Activated T-cell treated with anti-CD3 and anti-CD28 coated beads, Interleukin-2, amount 50 U/mL, for 4 hours (primary cell): ENCODE measurements around the gene RAVER1. TPM values are rescaled to one million over a fixed set of nuclear protein-coding genes. Genes with fewer than 3 reads are reported as not detected.
A peak's percentile ranks its signal among the peaks of the same experiment; 100 is the strongest.

Experiments used
- ATAC-seq, 2 donors: fragments of 200-7000 bp; cut with Tn5 transposase; one replicate each; pipeline ENCODE4 v1.10.0; 2021
- DNase-seq: peaks from one replicate; pipeline ENCODE4 v3.0.0-alpha.2; 2020
- H3K27me3 Mint-ChIP-seq: one replicate; pipeline ENCODE4 v1.8.0; 2021; ENCODE audit warnings: low read depth, mixed read lengths
- H3K36me3 Mint-ChIP-seq: one replicate; pipeline ENCODE4 v1.8.0; 2022; ENCODE audit warnings: mixed read lengths; ENCODE audit not compliant: insufficient read depth
- H3K4me1 Mint-ChIP-seq: one replicate; pipeline ENCODE4 v1.8.0; 2021; ENCODE audit warnings: low read depth, mixed read lengths
- H3K4me3 Mint-ChIP-seq: one replicate; pipeline ENCODE4 v1.8.0; 2021; ENCODE audit warnings: mild to moderate bottlenecking, moderate library complexity, mixed read lengths
- H3K9me3 Mint-ChIP-seq: one replicate; pipeline ENCODE4 v1.8.0; 2021; ENCODE audit warnings: mixed read lengths
- total RNA-seq, 3 donors: library from RNA; stranded (reverse); gene quantifications; one replicate each; pipeline ENCODE4 v1.2.1, GENCODE V29; 2021

Gene RAVER1
- total RNA-seq, 3 donors from 2014 or later = 135 to 143 (median 135) TPM

DNA sequence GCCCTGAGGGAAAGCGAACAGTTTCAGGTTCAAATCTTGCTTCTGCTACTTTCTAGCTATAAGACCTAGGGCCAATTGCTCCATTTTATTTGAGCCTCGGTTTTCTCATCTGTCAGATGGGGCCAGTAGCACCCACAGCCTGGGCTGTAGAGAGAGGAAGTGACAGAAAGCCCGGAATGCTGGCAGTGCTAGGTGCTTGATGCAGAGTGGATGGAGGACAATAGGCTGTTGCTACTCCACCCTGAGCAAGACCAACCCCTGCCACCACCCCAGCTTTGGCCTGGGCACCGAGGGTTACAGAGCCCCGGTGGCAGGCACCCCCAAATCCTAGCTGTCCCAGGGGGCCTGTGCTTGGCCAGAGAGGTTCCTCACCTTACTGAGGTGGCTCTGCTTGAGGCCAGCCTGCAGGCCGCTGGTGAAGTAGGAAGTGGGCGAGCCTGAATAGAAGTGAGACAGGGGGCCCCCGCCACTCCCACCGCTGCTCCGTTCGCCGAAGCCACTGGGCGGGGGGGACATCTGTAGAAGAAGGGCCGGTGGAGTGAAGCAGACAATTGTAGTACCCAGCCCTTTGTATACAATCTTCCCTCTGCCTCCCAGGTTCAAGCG lies 15.4 kb downstream of the RAVER1 start:
- Mint-ChIP-seq H3K4me3 (no peak overlapping the region), H3K4me1 (peaks cover 11% of the 10 kb centered on the region), H3K27me3 (no peaks in the 10 kb centered on the region), H3K9me3 (no peaks in the 10 kb centered on the region), H3K36me3 (peaks cover 29% of the 10 kb centered on the region)
- no peak for ATAC-seq
- DNase-seq = no peak

- Mint-ChIP-seq H3K4me1 (peaks cover 11% of the 10 kb centered on the region), H3K4me3 (peak overlapping the region; percentile 16), H3K27me3 (no peaks in the 10 kb centered on the region), H3K9me3 (no peaks in the 10 kb centered on the region), H3K36me3 (peaks cover 29% of the 10 kb centered on the region)
- DNase-seq (no peak), ATAC-seq (no peak)
Measured at GRCh38 chr19:10317045-10317856, 16.1 kb downstream of the RAVER1 start.

GRCh38 chr19:10316229-10317044 lies 16.9 kb downstream of the RAVER1 start:
- Mint-ChIP-seq H3K36me3 (peaks cover 22% of the 10 kb centered on the region), H3K4me3 (peak overlapping the region; percentile 93), H3K27me3 (no peaks in the 10 kb centered on the region), H3K9me3 (no peaks in the 10 kb centered on the region), H3K4me1 (peaks cover 11% of the 10 kb centered on the region)
- ATAC-seq = peak in 1 of 2 donors; percentile 6
- DNase-seq = no peak

DNA sequence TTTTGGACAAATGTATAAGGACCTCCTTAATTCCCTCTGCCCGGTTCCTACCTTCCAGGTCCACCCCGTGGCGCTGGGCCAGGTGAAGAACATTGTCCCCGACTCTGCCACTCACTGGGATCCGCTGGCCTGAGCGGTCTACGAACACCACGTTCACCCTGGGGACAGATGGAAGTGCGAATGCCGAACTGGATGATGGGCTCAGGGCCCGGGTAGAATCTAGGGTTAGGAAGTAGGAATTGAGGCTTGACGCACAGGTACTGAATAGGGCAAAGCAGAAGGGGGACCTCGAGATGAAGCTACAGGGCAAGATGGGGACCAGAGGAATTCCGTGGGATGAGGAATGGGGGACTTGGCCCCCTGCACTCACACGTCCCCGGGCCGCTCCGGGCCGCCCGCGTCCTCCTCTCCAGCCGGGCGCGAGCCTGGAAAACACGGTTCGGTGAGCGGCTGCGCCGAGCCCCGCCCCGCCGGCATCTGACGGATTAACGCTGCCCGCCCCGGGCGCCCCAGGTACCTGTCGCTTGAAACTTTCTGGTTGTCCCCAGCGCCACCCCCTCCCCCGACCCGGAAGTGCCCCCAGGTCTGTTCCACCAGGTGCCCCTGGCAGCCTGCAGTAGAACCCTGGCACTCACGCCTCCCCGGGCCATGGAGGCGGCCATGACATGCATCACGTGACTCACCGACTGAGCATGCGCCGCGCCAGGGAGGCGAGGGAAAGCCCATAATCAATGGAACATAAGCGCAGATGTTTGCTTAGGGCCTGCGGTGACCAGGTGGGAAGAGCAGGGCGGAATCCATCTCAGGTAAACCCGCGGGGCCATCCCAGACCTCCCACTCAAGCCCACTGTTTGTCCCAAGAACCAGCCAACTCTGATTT lies 17.8 kb downstream of the RAVER1 start, which contains the start of gene FDX2:
Gene FDX2 (minus strand): TSS at position 681 of the 880 bp plus-strand sequence. CDS start 19 bp downstream, at position 662.
- Mint-ChIP-seq H3K36me3 (peaks cover 22% of the 10 kb centered on the region), H3K27me3 (no peaks in the 10 kb centered on the region), H3K4me3 (peak within 1 kb of the TSS; percentile 93), H3K4me1 (peaks cover 11% of the 10 kb centered on the region), H3K9me3 (no peaks in the 10 kb centered on the region)
- DNase-seq (peak; percentile 92), ATAC-seq (peak; percentile 90 to 92)

DNA sequence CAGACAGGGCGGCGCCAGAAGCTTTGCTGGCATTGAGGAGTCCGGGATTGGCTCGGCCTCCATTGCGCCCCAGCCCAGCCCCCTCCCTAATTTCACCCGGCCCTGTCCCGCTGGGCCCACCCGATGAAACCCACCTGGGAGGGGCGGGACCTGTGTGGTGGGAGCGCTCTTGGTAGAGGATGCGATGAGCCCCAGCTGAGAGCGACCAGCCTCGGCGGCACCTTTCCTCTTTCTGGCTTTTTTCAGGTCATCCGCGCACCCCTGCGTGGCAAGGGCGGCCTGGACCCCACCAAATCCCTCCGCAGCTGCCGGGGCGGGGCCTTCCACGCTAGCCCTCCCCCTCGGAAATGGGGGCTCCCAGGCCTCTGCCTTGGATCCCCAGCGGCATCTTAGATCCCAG lies 23.9 kb downstream of the RAVER1 start, which contains the start of gene ZGLP1:
Gene ZGLP1 (minus strand): TSS at position 393 of the 400 bp plus-strand sequence.
- Mint-ChIP-seq H3K4me3 (no peak within 1 kb of the TSS), H3K9me3 (no peaks in the 10 kb centered on the region), H3K4me1 (no peaks in the 10 kb centered on the region), H3K27me3 (no peaks in the 10 kb centered on the region), H3K36me3 (peaks cover 5% of the 10 kb centered on the region)
- no peak for DNase-seq
- no peak for ATAC-seq

DNA sequence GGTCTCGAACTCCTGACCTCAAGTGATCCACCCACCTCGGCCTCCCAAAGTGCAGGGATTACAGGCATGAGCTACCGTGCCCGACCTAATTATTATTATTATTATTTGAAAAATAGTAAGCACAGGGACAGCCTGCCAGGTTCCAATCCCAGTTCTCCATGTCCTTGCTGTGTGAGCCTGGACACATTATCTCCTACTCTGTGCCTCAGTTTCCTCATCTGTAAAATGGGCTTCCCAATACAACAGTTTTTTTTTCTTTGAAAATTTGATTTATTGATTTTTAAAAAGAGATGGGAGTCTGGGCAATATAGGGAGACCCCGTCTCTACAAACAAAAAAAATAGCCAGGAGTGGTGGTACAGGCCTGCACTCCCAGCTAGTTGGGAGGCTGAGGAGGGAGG lies 27.0 kb downstream of the RAVER1 start:
- ATAC-seq (no peak), DNase-seq (no peak)
- Mint-ChIP-seq H3K36me3 (peaks cover 6% of the 10 kb centered on the region), H3K27me3 (no peaks in the 10 kb centered on the region), H3K4me3 (no peak overlapping the region), H3K4me1 (peaks cover 6% of the 10 kb centered on the region), H3K9me3 (no peaks in the 10 kb centered on the region)

DNA sequence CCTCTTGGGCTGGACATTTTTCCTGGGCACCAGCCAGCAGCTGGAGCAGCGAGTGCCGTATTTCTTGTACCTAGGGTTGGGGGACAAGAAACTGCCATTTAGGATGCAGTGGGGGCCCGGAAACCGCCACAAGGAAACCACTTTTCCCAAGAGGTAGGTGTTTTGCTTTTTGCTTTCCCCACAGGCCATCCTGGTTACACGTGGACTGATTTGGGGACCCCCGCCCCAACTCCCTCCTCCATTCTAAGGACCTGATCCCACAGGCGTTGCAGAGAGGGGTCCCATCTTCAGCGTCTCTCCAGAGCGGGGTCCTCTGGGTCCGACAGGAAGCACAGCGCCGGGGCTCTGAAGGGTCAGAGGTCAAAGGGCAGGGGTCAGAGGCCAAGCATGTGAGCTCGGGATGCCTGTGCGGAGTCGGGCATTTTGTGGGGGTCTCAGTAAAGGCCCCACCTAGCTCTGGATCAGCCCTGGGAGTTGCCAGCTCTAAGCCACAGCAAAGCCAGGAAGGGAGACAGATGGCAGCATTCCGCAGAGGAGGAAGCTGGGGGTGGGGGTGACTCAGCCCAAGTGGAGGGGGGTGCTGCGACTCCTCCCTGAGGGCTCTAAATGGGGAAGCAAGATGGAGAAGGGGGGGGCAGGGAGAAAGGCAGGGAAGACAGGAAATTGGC lies 28.1 kb downstream of the RAVER1 start:
- Mint-ChIP-seq H3K4me3 (no peak overlapping the region), H3K4me1 (peaks cover 6% of the 10 kb centered on the region), H3K9me3 (no peaks in the 10 kb centered on the region), H3K27me3 (no peaks in the 10 kb centered on the region), H3K36me3 (peaks cover 6% of the 10 kb centered on the region)
- DNase-seq (no peak), ATAC-seq (no peak)

DNA sequence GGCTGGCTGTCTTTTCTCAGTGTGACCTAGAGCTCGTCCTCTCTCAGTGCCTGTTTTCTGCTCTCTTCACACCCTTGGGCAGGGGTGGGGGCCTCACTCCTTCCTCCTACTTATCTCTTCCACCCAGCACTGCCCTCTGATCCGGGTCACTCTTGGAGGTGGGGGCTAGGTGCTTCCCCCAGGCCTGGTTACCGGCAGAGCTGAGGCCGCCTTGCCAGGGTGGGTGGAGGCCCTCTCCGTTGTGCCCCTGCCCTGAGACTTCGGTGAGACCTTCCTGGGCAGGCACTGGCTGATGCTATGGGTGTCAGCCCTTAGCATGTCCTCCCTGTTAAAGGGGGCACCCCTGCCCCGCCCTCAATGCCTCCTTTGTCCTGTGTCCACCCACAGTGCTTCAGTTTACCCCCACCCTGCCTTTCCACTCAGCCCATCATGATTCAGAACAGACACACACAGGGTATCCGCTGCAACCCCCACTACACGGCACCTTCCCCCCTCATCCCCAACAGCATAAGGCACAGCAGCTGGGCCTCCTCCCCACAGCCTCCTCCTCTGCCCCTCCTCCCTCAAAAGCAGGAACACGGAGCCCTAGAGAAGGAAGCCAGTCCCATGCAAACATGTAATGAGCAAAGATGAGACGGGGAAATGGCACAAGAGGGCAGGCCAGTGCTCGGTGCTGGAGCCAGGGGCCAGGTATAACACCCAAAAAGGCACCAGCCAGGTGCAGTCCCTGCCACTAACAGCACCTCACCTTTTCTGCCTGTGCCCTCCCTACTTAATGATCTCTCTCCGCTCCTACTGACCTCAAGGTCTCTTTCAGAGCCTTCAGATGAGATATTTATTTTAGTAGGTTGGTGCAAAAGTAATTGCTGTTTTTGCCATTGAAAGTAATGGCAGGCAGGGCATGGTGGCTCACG lies 33.5 kb downstream of the RAVER1 start:
- no peak for ATAC-seq
- no peaks in the 10 kb centered on the region for H3K9me3 Mint-ChIP-seq
- H3K4me3 Mint-ChIP-seq = no peak overlapping the region
- peaks cover 12% of the 10 kb centered on the region for H3K27me3 Mint-ChIP-seq
- H3K36me3 Mint-ChIP-seq = peaks cover 6% of the 10 kb centered on the region
- H3K4me1 Mint-ChIP-seq = peaks cover 17% of the 10 kb centered on the region
- DNase-seq = no peak

- ATAC-seq (no peak), DNase-seq (no peak)
- peak overlapping the region; percentile 77 for H3K4me3 Mint-ChIP-seq
- H3K36me3 Mint-ChIP-seq = no peaks in the 10 kb centered on the region
- H3K9me3 Mint-ChIP-seq = no peaks in the 10 kb centered on the region
- H3K4me1 Mint-ChIP-seq = peaks cover 39% of the 10 kb centered on the region
- H3K27me3 Mint-ChIP-seq = peaks cover 46% of the 10 kb centered on the region
Measured at GRCh38 chr19:10295847-10296591, 37.3 kb downstream of the RAVER1 start.

DNA sequence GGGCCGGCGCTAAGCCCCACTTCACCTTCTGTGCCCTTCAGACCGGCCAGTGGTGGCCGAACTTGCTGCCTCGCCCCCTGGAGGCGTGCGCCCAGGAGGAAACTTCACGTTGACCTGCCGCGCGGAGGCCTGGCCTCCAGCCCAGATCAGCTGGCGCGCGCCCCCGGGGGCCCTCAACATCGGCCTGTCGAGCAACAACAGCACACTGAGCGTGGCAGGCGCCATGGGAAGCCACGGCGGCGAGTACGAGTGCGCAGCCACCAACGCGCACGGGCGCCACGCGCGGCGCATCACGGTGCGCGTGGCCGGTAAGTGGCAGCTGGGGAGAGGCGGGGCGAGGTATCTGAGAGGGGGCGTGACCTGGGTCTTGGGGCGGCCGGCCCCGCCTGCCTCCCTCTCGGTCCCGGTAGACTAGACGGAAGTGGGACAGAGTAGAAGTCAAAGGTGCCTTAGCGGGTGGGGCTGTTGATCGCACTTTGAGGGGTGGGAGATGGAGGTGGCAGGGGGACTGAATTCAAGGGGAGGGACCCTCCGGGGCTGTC lies 38.0 kb downstream of the RAVER1 start:
- Mint-ChIP-seq H3K36me3 (no peaks in the 10 kb centered on the region), H3K27me3 (peaks cover 53% of the 10 kb centered on the region), H3K4me1 (peaks cover 46% of the 10 kb centered on the region), H3K4me3 (peak overlapping the region; percentile 77), H3K9me3 (no peaks in the 10 kb centered on the region)
- ATAC-seq (peak; percentile 30 to 50), DNase-seq (peak; percentile 63)

DNA sequence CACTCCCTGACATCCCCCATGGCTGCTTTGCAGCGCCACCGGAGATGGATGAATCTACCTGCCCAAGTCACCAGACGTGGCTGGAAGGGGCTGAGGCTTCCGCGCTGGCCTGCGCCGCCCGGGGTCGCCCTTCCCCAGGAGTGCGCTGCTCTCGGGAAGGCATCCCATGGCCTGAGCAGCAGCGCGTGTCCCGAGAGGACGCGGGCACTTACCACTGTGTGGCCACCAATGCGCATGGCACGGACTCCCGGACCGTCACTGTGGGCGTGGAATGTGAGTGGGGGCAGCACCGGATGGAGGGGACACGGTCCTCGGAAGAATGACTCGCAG lies 39.0 kb downstream of the RAVER1 start:
- Mint-ChIP-seq H3K27me3 (peaks cover 59% of the 10 kb centered on the region), H3K9me3 (no peaks in the 10 kb centered on the region), H3K36me3 (no peaks in the 10 kb centered on the region), H3K4me1 (peaks cover 53% of the 10 kb centered on the region), H3K4me3 (no peak overlapping the region)
- DNase-seq (no peak), ATAC-seq (no peak)
